SU-DHL-6 (cell line): Measurements from ENCODE around the gene FAM53B.

ENCODE experiments used
- H2AFZ ChIP-seq: fragments of 200-600 bp; sonication (generic); 2 replicates; pipeline ENCODE4 v1.6.1; 2014; ENCODE audit warnings: low read depth, mild to moderate bottlenecking, moderate library complexity, mixed read lengths, antibody characterized with exemption, low read length; ENCODE audit not compliant: severe bottlenecking
- H3F3A ChIP-seq: fragments of 200-600 bp; shearing (Covaris generic); 2 replicates; pipeline ENCODE4 v1.6.0; 2016; ENCODE audit warnings: antibody characterized with exemption, mild to moderate bottlenecking; ENCODE audit not compliant: insufficient read depth
- H3K27ac ChIP-seq: fragments of 200-600 bp; sonication (generic); 2 replicates; pipeline ENCODE4 v1.5.1; 2016; ENCODE audit warnings: low read depth, mild to moderate bottlenecking, low read length, moderate library complexity, mixed read lengths
- H3K27me3 ChIP-seq: fragments of 200-600 bp; sonication (generic), shearing (Covaris generic); 2 replicates; pipeline ENCODE4 v1.6.0; 2014; ENCODE audit warnings: mild to moderate bottlenecking, low read length
- H3K36me3 ChIP-seq: fragments of 200-600 bp; sonication (generic); 2 replicates; pipeline ENCODE4 v1.6.1; 2014; ENCODE audit warnings: mild to moderate bottlenecking, low read length, mixed read lengths
- H3K4me2 ChIP-seq: fragments of 300-600, 200-600 bp; shearing (Covaris generic), sonication (generic); 2 replicates; pipeline ENCODE4 v1.6.0; 2014; ENCODE audit warnings: low read length, low read depth, mild to moderate bottlenecking; ENCODE audit not compliant: poor library complexity, severe bottlenecking
- H3K4me3 ChIP-seq: fragments of 200-600 bp; sonication (generic); 2 replicates; pipeline ENCODE4 v1.5.1; 2014; ENCODE audit warnings: antibody characterized with exemption, low read length, mild to moderate bottlenecking, mixed read lengths; ENCODE audit not compliant: insufficient read depth, poor library complexity, severe bottlenecking
- H3K79me2 ChIP-seq: fragments of 200-600 bp; sonication (generic); 2 replicates; pipeline ENCODE4 v1.6.1; 2014; ENCODE audit warnings: mild to moderate bottlenecking, low read length, moderate library complexity; ENCODE audit not compliant: insufficient read depth
- H3K9ac ChIP-seq: fragments of 200-600 bp; sonication (generic); 2 replicates; pipeline ENCODE4 v1.7.0; 2014; ENCODE audit warnings: mild to moderate bottlenecking, low read length
- H3K9me2 ChIP-seq: fragments of 200-600 bp; sonication (generic); replicated peaks from 2 replicates; pipeline ENCODE4 v1.6.1; 2014; ENCODE audit warnings: low read length; ENCODE audit not compliant: insufficient read depth
- H3K9me3 ChIP-seq: fragments of 200-600 bp; sonication (generic); 2 replicates; pipeline ENCODE4 v1.6.1; 2014; ENCODE audit warnings: low read length, mixed read lengths; ENCODE audit not compliant: insufficient read depth
- H4K20me1 ChIP-seq: fragments of 200-600 bp; sonication (generic); 2 replicates; pipeline ENCODE4 v1.6.1; 2014; ENCODE audit warnings: low read depth, mild to moderate bottlenecking, antibody characterized with exemption, low read length, moderate library complexity, mixed read lengths
- CTCF ChIP-seq: fragments of 200-600 bp; sonication (generic); IDR thresholded peaks from one replicate; pipeline ENCODE4 v1.5.1; 2017; ENCODE audit warnings: antibody characterized with exemption, mild to moderate bottlenecking, low read length, moderate library complexity; ENCODE audit not compliant: insufficient read depth, poor library complexity, severe bottlenecking
- EZH2phosphoT487 ChIP-seq: fragments of 200-600 bp; sonication (generic), shearing (Covaris generic); conservative IDR thresholded peaks from 2 replicates; pipeline ENCODE4 v1.6.1; 2018; ENCODE audit warnings: mild to moderate bottlenecking, antibody characterized with exemption, low read length, moderate library complexity, mixed read lengths

FAM53B gene

GRCh38 chr10:124644236-124644635 is 99.9 kb downstream of the FAM53B start:
- H3K9me2 ChIP-seq, result no peaks in the 10 kb centered on the region
- H3K27me3 ChIP-seq, result no peaks in the 10 kb centered on the region
- peaks cover 5% of the 10 kb centered on the region; the same call in 1 of the 2 replicates for H3F3A ChIP-seq
- H3K27ac ChIP-seq, result peak overlapping the region; percentile 20
- H3K79me2 ChIP-seq, result peaks cover 100% of the 10 kb centered on the region
- H3K36me3 ChIP-seq, result no peaks in the 10 kb centered on the region
- H2AFZ ChIP-seq, result no peak overlapping the region
- H3K9ac ChIP-seq, result no peak overlapping the region
- no peak overlapping the region for H3K4me3 ChIP-seq
- no peaks in the 10 kb centered on the region for H3K9me3 ChIP-seq
- H4K20me1 ChIP-seq, result no peaks in the 10 kb centered on the region; the same call in 1 of the 2 replicates
- H3K4me2 ChIP-seq, result no peak overlapping the region
- TF ChIP-seq CTCF (no peak), EZH2phosphoT487 (no peak)

- Histone ChIP-seq H3K79me2 (peaks cover 100% of the 10 kb centered on the region), H3K27me3 (no peaks in the 10 kb centered on the region), H3K27ac (0 out of 2 replicates have a peak overlapping the region, but pooled peaks have one; percentile 20), H3K36me3 (no peaks in the 10 kb centered on the region), H3K4me2 (peak overlapping the region; percentile 26), H4K20me1 (no peaks in the 10 kb centered on the region; the same call in 1 of the 2 replicates), H2AFZ (no peak overlapping the region), H3K9me2 (no peaks in the 10 kb centered on the region), H3K9ac (no peak overlapping the region), H3K4me3 (no peak overlapping the region), H3F3A (peaks cover 5% of the 10 kb centered on the region; the same call in 1 of the 2 replicates), H3K9me3 (no peaks in the 10 kb centered on the region)
- no peak for TF ChIP-seq CTCF
- no peak for TF ChIP-seq EZH2phosphoT487
Measured at GRCh38 chr10:124643330-124644009, 100.7 kb downstream of the FAM53B start.

- Histone ChIP-seq H3K27ac (peak overlapping the region; percentile 67), H3K36me3 (no peaks in the 10 kb centered on the region), H3F3A (peaks cover 5% of the 10 kb centered on the region; the same call in 1 of the 2 replicates), H2AFZ (no peak overlapping the region), H3K79me2 (peaks cover 99% of the 10 kb centered on the region), H3K27me3 (no peaks in the 10 kb centered on the region), H3K9ac (peak overlapping the region; percentile 22; the same call in 1 of the 2 replicates), H3K4me3 (no peak overlapping the region), H4K20me1 (no peaks in the 10 kb centered on the region), H3K9me2 (no peaks in the 10 kb centered on the region), H3K9me3 (no peaks in the 10 kb centered on the region), H3K4me2 (peak overlapping the region; percentile 26)
- TF ChIP-seq CTCF (no peak), EZH2phosphoT487 (no peak)
Measured at GRCh38 chr10:124642088-124642710, 102.0 kb downstream of the FAM53B start.
